HG03097 (cell line): ENCODE data around the gene ARL8B.

ENCODE experiments used
- ATAC-seq: cut with Tn5 transposase; IDR thresholded peaks from one replicate; pipeline ENCODE4 v1.9.1; 2021; ENCODE audit not compliant: unreplicated experiment, low FRiP score

The ARL8B gene

GRCh38 chr3:5185093-5185673 is 63.1 kb downstream of the ARL8B start:
- ATAC-seq, result no peak

- ATAC-seq, result no peak
Measured at GRCh38 chr3:5186089-5186857, 64.2 kb downstream of the ARL8B start.

GRCh38 chr3:5186858-5187155 is 64.7 kb downstream of the ARL8B start:
- no peak for ATAC-seq

- ATAC-seq, result peak; percentile 90
Measured at GRCh38 chr3:5187156-5187919, 65.2 kb downstream of the ARL8B start, which contains the start of gene EDEM1. Gene EDEM1 (plus strand): TSS chr3:5187707. CDS start chr3:5187806, 99 bp downstream.

GRCh38 chr3:5187920-5188418 is 65.9 kb downstream of the ARL8B start:
- ATAC-seq, result peak; percentile 12

GRCh38 chr3:5188419-5189221 is 66.5 kb downstream of the ARL8B start:
- no peak for ATAC-seq

- ATAC-seq, result no peak
Measured at GRCh38 chr3:5190147-5190791, 68.2 kb downstream of the ARL8B start.

- no peak for ATAC-seq
Measured at GRCh38 chr3:5191555-5192304, 69.6 kb downstream of the ARL8B start.

GRCh38 chr3:5192571-5193365 is 70.7 kb downstream of the ARL8B start:
- no peak for ATAC-seq

- no peak for ATAC-seq
Measured at GRCh38 chr3:5194341-5194740, 72.2 kb downstream of the ARL8B start.

- ATAC-seq, result peak; percentile 32
Measured at GRCh38 chr3:5194801-5195509, 72.9 kb downstream of the ARL8B start.

GRCh38 chr3:5195605-5196004 is 73.5 kb downstream of the ARL8B start:
- ATAC-seq, result no peak

- no peak for ATAC-seq
Measured at GRCh38 chr3:5197022-5197421, 74.9 kb downstream of the ARL8B start.

- ATAC-seq, result peak; percentile 61
Measured at GRCh38 chr3:5197470-5198312, 75.6 kb downstream of the ARL8B start.

- ATAC-seq, result no peak
Measured at GRCh38 chr3:5198313-5198677, 76.2 kb downstream of the ARL8B start.

- peak; percentile 23 for ATAC-seq
Measured at GRCh38 chr3:5198986-5199731, 77.1 kb downstream of the ARL8B start.

- no peak for ATAC-seq
Measured at GRCh38 chr3:5201536-5201935, 79.4 kb downstream of the ARL8B start.
